Measurements from ENCODE around the gene INSL6. TPM values are rescaled to one million over a fixed set of nuclear protein-coding genes. Genes with fewer than 3 reads are reported as not detected.

INSL6 gene
- total and polyA plus RNA-seq, 2 of the 8 experiments (the other 6 are each of a cell fraction or from before 2014, with no cell fraction given), result not detected

DNA sequence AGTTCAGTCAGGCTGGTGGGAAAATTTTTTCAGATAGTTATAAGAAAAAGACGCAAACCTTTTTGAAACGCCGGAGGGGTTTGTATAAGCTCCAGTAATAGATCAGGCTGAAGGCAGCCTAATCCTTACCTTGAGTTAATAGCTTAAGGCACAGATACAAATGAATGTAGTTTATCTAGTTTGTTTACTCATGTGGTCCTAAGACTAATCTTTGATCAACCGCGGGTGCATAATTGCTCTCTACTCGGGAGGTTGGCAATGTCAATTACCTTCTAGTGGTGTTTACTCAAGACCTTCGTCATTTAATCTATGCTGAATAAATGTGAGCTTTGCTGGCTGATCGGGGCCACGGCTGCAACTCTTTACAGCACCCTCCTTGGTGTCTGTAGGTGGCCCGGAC is 45.1 kb upstream of the INSL6 start:
- H3K23ac ChIP-seq (ENCODE audit: insufficient read length), result no peak overlapping the region
- H3K4me1 ChIP-seq (replicated peaks in 1 of 4; ENCODE audit: control insufficient read depth in 3 of 4, insufficient read depth in 4 of 4, low read length in 3 of 4), result no peaks in the 10 kb centered on the region
- no peak overlapping the region for H3K27ac ChIP-seq (ENCODE audit: low read depth, low read length)
- DNase-seq (ENCODE audit: low read depth in 1 of 2, low spot score in 2 of 2) (no peak), FAIRE-seq (no peak)
- POLR2A ChIA-PET (ENCODE audit: partially characterized antibody), result no interaction called here
- H3K23me2 ChIP-seq (ENCODE audit: low read depth, low read length), result no peaks in the 10 kb centered on the region
- H2BK5ac ChIP-seq (ENCODE audit: low read depth, low read length), result no peak overlapping the region
- H3K14ac ChIP-seq (ENCODE audit: insufficient read length), result no peak overlapping the region
- H2AK5ac ChIP-seq (ENCODE audit: low read depth, low read length), result no peak overlapping the region
- H4K20me1 ChIP-seq (replicated peaks in 1 of 2; ENCODE audit: control insufficient read depth in 1 of 2, insufficient read depth in 2 of 2, low read length in 2 of 2), result no peaks in the 10 kb centered on the region
- no peaks in the 10 kb centered on the region for H3K36me3 ChIP-seq (ENCODE audit: control insufficient read depth in 2 of 4, insufficient read depth in 4 of 4, low read length in 3 of 4)
- H2BK12ac ChIP-seq (ENCODE audit: low read depth, low read length), result no peak overlapping the region
- no peak overlapping the region for H2BK120ac ChIP-seq (replicated peaks; ENCODE audit: low read depth, low read length)
- H2BK15ac ChIP-seq (ENCODE audit: low read length), result no peak overlapping the region
- CTCF ChIA-PET (ENCODE audit: partially characterized antibody), result interaction anchor here (0.6 to 0.7 kb wide), 2 partner anchors 44 to 499 kb away, joined by 3 read pairs; no protein-coding TSS in a partner anchor
- H3K4ac ChIP-seq (replicated peaks; ENCODE audit: insufficient read length, low read depth, low read length), result no peak overlapping the region
- 88% methylated on average over 10 of the region's 10 CpGs; no CpG with 5 or more reads in 1 of the 2 experiments for WGBS, 2 experiments (ENCODE audit: extremely low coverage in 1 of 2, insufficient coverage in 1 of 2, insufficient read length in 1 of 2, insufficient replicate concordance in 2 of 2, low coverage in 1 of 2, low lambda C conversion rate in 2 of 2, missing lambda C conversion rate in 1 of 2)
- H3K9ac ChIP-seq (replicated peaks in 1 of 4; ENCODE audit: extremely low read depth in 1 of 4, low read depth in 3 of 4, low read length in 3 of 4), result no peak overlapping the region
- no peak overlapping the region for H4K8ac ChIP-seq (ENCODE audit: extremely low read depth, insufficient read depth, low read length)
- H2BK20ac ChIP-seq (ENCODE audit: low read length), result no peak overlapping the region
- H3K9me3 ChIP-seq (ENCODE audit: insufficient read depth in 2 of 2, low read depth in 1 of 2, low read length in 1 of 2), result no peaks in the 10 kb centered on the region
- no peak overlapping the region for H2AFZ ChIP-seq (ENCODE audit: low read length)
- no peak overlapping the region for H3K4me2 ChIP-seq (ENCODE audit: insufficient read depth in 1 of 2, low read depth in 2 of 2, low read length in 2 of 2)
- no peaks in the 10 kb centered on the region for H3K79me1 ChIP-seq (ENCODE audit: low read depth, low read length)
- no peak overlapping the region for H4K5ac ChIP-seq (ENCODE audit: insufficient read length, low read depth, low read length)
- H3K27me3 ChIP-seq (replicated peaks in 1 of 4; ENCODE audit: control insufficient read depth in 3 of 4, extremely low read depth in 1 of 4, insufficient read depth in 3 of 4, low read length in 3 of 4), result no peaks in the 10 kb centered on the region
- H3K4me3 ChIP-seq (ENCODE audit: extremely low read depth in 1 of 4, insufficient read depth in 2 of 4, low read depth in 3 of 4, low read length in 4 of 4), result no peak overlapping the region
- H3K56ac ChIP-seq (replicated peaks; ENCODE audit: insufficient read length, low read depth, low read length), result no peak overlapping the region
- H4K91ac ChIP-seq (replicated peaks; ENCODE audit: insufficient read length, low read length), result no peak overlapping the region
- no peak overlapping the region for H3K18ac ChIP-seq (ENCODE audit: extremely low read depth, low read length)
- no peaks in the 10 kb centered on the region for H3K79me2 ChIP-seq (ENCODE audit: control insufficient read depth in 1 of 2, insufficient read depth in 2 of 2, low read length in 2 of 2)
- TF ChIP-seq SP2 (IDR thresholded peaks at IDR 0.05; ENCODE audit: low read length), result no peak

Measured in H1 (cell line).